Stimulated activated naive B cell treated with anti-CD40 and anti-IgM and Interleukin-4, amounts not matched to agents 10 μg/mL and 1 μg/mL and 100 μg/mL, for 72 hours (primary cell): ENCODE data around the gene APLF.
"Not testable (repeated sequence)": the region's sequence is repeated elsewhere in the genome, so short reads cannot be mapped to it uniquely, and the experiment has no call there.

Source experiments
- ATAC-seq, 2 donors: fragments of 150-1000 bp; cut with Tn5 transposase; replicated peaks; 2 replicates each; pipeline ENCODE4 v1.10.0; 2021; ENCODE audit warnings: moderate library complexity in 1 of 2
- DNase-seq: peaks from one replicate; pipeline ENCODE4 v3.0.0; 2021
- H3K27ac Mint-ChIP-seq: one replicate; pipeline ENCODE4 v1.8.0; 2022; ENCODE audit warnings: mild to moderate bottlenecking, mixed read lengths
- H3K27me3 Mint-ChIP-seq, 2 donors: one replicate each; pipeline ENCODE4 v1.8.0; 2022; ENCODE audit warnings: mixed read lengths in 2 of 2
- H3K36me3 Mint-ChIP-seq, 2 donors: one replicate each; pipeline ENCODE4 v1.8.0; 2022; ENCODE audit warnings: mixed read lengths in 2 of 2, mild to moderate bottlenecking in 1 of 2
- H3K4me1 Mint-ChIP-seq, 2 donors: one replicate each; pipeline ENCODE4 v1.8.0; 2022; ENCODE audit warnings: mixed read lengths in 2 of 2, mild to moderate bottlenecking in 1 of 2
- H3K4me3 Mint-ChIP-seq, 2 donors: one replicate each; pipeline ENCODE4 v1.8.0; 2022; ENCODE audit warnings: mild to moderate bottlenecking in 2 of 2, mixed read lengths in 2 of 2, moderate library complexity in 1 of 2
- H3K9me3 Mint-ChIP-seq, 2 donors: one replicate each; pipeline ENCODE4 v1.8.0; 2022; ENCODE audit warnings: mixed read lengths in 2 of 2, mild to moderate bottlenecking in 1 of 2

Gene APLF

GRCh38 chr2:68553098-68553497 lies 85.7 kb downstream of the APLF start:
- no peaks in the 10 kb centered on the region for H3K4me1 Mint-ChIP-seq
- H3K27me3 Mint-ChIP-seq: no peaks in the 10 kb centered on the region
- no peak overlapping the region for H3K27ac Mint-ChIP-seq
- no peak for DNase-seq
- no peak for ATAC-seq
- H3K9me3 Mint-ChIP-seq: no peaks in the 10 kb centered on the region
- no peak overlapping the region for H3K4me3 Mint-ChIP-seq
- peaks cover 1 to 6% of the 10 kb centered on the region in 2 donors for H3K36me3 Mint-ChIP-seq

GRCh38 chr2:68555425-68556206 lies 88.2 kb downstream of the APLF start:
- H3K9me3 Mint-ChIP-seq, H3K27ac Mint-ChIP-seq, H3K27me3 Mint-ChIP-seq, H3K4me1 Mint-ChIP-seq, H3K4me3 Mint-ChIP-seq, H3K36me3 Mint-ChIP-seq, DNase-seq, ATAC-seq: not testable (repeated sequence)

- no peak overlapping the region for H3K27ac Mint-ChIP-seq
- H3K27me3 Mint-ChIP-seq: no peaks in the 10 kb centered on the region
- ATAC-seq (no peak), DNase-seq (no peak)
- H3K4me3 Mint-ChIP-seq: no peak overlapping the region
- no peaks in the 10 kb centered on the region for H3K9me3 Mint-ChIP-seq
- no peaks in the 10 kb centered on the region for H3K4me1 Mint-ChIP-seq
- peaks cover 1 to 3% of the 10 kb centered on the region in 2 donors for H3K36me3 Mint-ChIP-seq
Measured at GRCh38 chr2:68556381-68556780, 89.0 kb downstream of the APLF start.

- Mint-ChIP-seq H3K36me3 (peaks cover 1 to 3% of the 10 kb centered on the region in 2 donors), H3K9me3 (no peaks in the 10 kb centered on the region)
Measured at GRCh38 chr2:68558576-68558975, 91.2 kb downstream of the APLF start.

GRCh38 chr2:68559692-68560091 lies 92.3 kb downstream of the APLF start:
- ATAC-seq (no peak), DNase-seq (no peak)
- no peaks in the 10 kb centered on the region for H3K36me3 Mint-ChIP-seq
- peaks cover 0 to 4% of the 10 kb centered on the region in 2 donors for H3K4me1 Mint-ChIP-seq
- no peak overlapping the region for H3K4me3 Mint-ChIP-seq
- no peaks in the 10 kb centered on the region for H3K9me3 Mint-ChIP-seq
- H3K27me3 Mint-ChIP-seq: no peaks in the 10 kb centered on the region
- H3K27ac Mint-ChIP-seq: no peak overlapping the region

More at GRCh38 chr2:68558576-68558975, 91.2 kb downstream of the APLF start:
- Mint-ChIP-seq H3K4me1 (peaks cover 0 to 3% of the 10 kb centered on the region in 2 donors), H3K4me3 (no peak overlapping the region), H3K27me3 (no peaks in the 10 kb centered on the region), H3K27ac (no peak overlapping the region)
- DNase-seq (no peak), ATAC-seq (no peak)

- no peak overlapping the region for H3K27ac Mint-ChIP-seq
- H3K4me3 Mint-ChIP-seq: no peak overlapping the region
- ATAC-seq (no peak), DNase-seq (no peak)
- H3K36me3 Mint-ChIP-seq: no peaks in the 10 kb centered on the region
- peaks cover 0 to 4% of the 10 kb centered on the region in 2 donors for H3K4me1 Mint-ChIP-seq
- H3K27me3 Mint-ChIP-seq: no peaks in the 10 kb centered on the region
- no peaks in the 10 kb centered on the region for H3K9me3 Mint-ChIP-seq
Measured at GRCh38 chr2:68560545-68560944, 93.2 kb downstream of the APLF start.

- Mint-ChIP-seq H3K9me3 (no peaks in the 10 kb centered on the region), H3K36me3 (no peaks in the 10 kb centered on the region), H3K27ac (no peak overlapping the region), H3K4me3 (no peak overlapping the region), H3K27me3 (no peaks in the 10 kb centered on the region), H3K4me1 (peaks cover 0 to 4% of the 10 kb centered on the region in 2 donors)
- ATAC-seq (no peak), DNase-seq (no peak)
Measured at GRCh38 chr2:68561372-68561771, 94.0 kb downstream of the APLF start.

- Mint-ChIP-seq H3K9me3 (no peaks in the 10 kb centered on the region), H3K27ac (no peak overlapping the region), H3K4me3 (no peak overlapping the region), H3K4me1 (peaks cover 0 to 4% of the 10 kb centered on the region in 2 donors), H3K27me3 (no peaks in the 10 kb centered on the region), H3K36me3 (no peaks in the 10 kb centered on the region)
- no peak for DNase-seq
- no peak for ATAC-seq
Measured at GRCh38 chr2:68562934-68563333, 95.5 kb downstream of the APLF start.

GRCh38 chr2:68564426-68564825 lies 97.0 kb downstream of the APLF start:
- no peak for ATAC-seq
- Mint-ChIP-seq H3K4me3 (no peak overlapping the region), H3K4me1 (peaks cover 0 to 4% of the 10 kb centered on the region in 2 donors), H3K27ac (no peak overlapping the region), H3K9me3 (no peaks in the 10 kb centered on the region), H3K27me3 (no peaks in the 10 kb centered on the region), H3K36me3 (peaks cover under 1 to 2% of the 10 kb centered on the region in 2 donors)
- no peak for DNase-seq

GRCh38 chr2:68565273-68565672 lies 97.9 kb downstream of the APLF start:
- H3K27ac Mint-ChIP-seq: no peak overlapping the region
- no peak for ATAC-seq
- H3K36me3 Mint-ChIP-seq: peaks cover 3 to 5% of the 10 kb centered on the region in 2 donors
- H3K4me3 Mint-ChIP-seq: no peak overlapping the region
- H3K4me1 Mint-ChIP-seq: peaks cover 0 to 4% of the 10 kb centered on the region in 2 donors
- no peaks in the 10 kb centered on the region for H3K9me3 Mint-ChIP-seq
- no peak for DNase-seq
- H3K27me3 Mint-ChIP-seq: no peaks in the 10 kb centered on the region

GRCh38 chr2:68565858-68566257 lies 98.5 kb downstream of the APLF start:
- Mint-ChIP-seq H3K36me3 (peaks cover 7 to 10% of the 10 kb centered on the region in 2 donors), H3K4me1 (peaks cover 0 to 4% of the 10 kb centered on the region in 2 donors), H3K27ac (no peak overlapping the region), H3K9me3 (no peaks in the 10 kb centered on the region), H3K4me3 (no peak overlapping the region), H3K27me3 (no peaks in the 10 kb centered on the region)
- ATAC-seq (no peak), DNase-seq (no peak)

- ATAC-seq (no peak), DNase-seq (no peak)
- H3K27me3 Mint-ChIP-seq: no peaks in the 10 kb centered on the region
- peaks cover 8 to 10% of the 10 kb centered on the region in 2 donors for H3K36me3 Mint-ChIP-seq
- H3K9me3 Mint-ChIP-seq: no peaks in the 10 kb centered on the region
- peaks cover 0 to 4% of the 10 kb centered on the region in 2 donors for H3K4me1 Mint-ChIP-seq
- no peak overlapping the region for H3K4me3 Mint-ChIP-seq
- no peak overlapping the region for H3K27ac Mint-ChIP-seq
Measured at GRCh38 chr2:68566362-68566761, 99.0 kb downstream of the APLF start.

- ATAC-seq (no peak), DNase-seq (no peak)
- no peak overlapping the region for H3K27ac Mint-ChIP-seq
- no peak overlapping the region for H3K4me3 Mint-ChIP-seq
- H3K4me1 Mint-ChIP-seq: peaks cover 0 to 4% of the 10 kb centered on the region in 2 donors
- H3K36me3 Mint-ChIP-seq: peaks cover 8 to 10% of the 10 kb centered on the region in 2 donors
- no peaks in the 10 kb centered on the region for H3K27me3 Mint-ChIP-seq
- H3K9me3 Mint-ChIP-seq: no peaks in the 10 kb centered on the region
Measured at GRCh38 chr2:68568116-68568515, 100.7 kb downstream of the APLF start.

- DNase-seq: no peak
- Mint-ChIP-seq H3K9me3 (no peaks in the 10 kb centered on the region), H3K27me3 (no peaks in the 10 kb centered on the region), H3K27ac (no peak overlapping the region), H3K4me1 (no peaks in the 10 kb centered on the region), H3K4me3 (no peak overlapping the region), H3K36me3 (peaks cover 8 to 10% of the 10 kb centered on the region in 2 donors)
- no peak for ATAC-seq
Measured at GRCh38 chr2:68569604-68570003, 102.2 kb downstream of the APLF start.

GRCh38 chr2:68570434-68570833 lies 103.0 kb downstream of the APLF start:
- not testable (repeated sequence) for H3K27me3 Mint-ChIP-seq, ATAC-seq, H3K4me1 Mint-ChIP-seq, DNase-seq, H3K4me3 Mint-ChIP-seq, H3K27ac Mint-ChIP-seq, H3K36me3 Mint-ChIP-seq, H3K9me3 Mint-ChIP-seq
